Calu3 (cell line): ENCODE data around the gene CHD2. TPM values are rescaled to one million over a fixed set of nuclear protein-coding genes. Genes with fewer than 3 reads are reported as not detected.

Experiments used
- BruUV-seq: library from RNA; stranded (reverse); fragments of 400-500 nt; replicated peaks from 2 replicates; lab custom pipeline; 2021; lab: Mats Ljungman, UMichigan
- CTCF ChIA-PET: fragments of 300-600 bp; sonication (Branson Sonifier 250); formaldehyde crosslinking; loops from one replicate; lab custom pipeline; 2022; ENCODE audit warnings: antibody characterized with exemption; lab: Charles Lee
- DNase-seq: peaks from one replicate; pipeline ENCODE4 v3.0.0; 2022
- H3K27ac Mint-ChIP-seq: one replicate; pipeline ENCODE4 v1.8.0; 2022; ENCODE audit warnings: mixed read lengths; ENCODE audit not compliant: unreplicated experiment
- H3K27me3 Mint-ChIP-seq: one replicate; pipeline ENCODE4 v1.8.0; 2022; ENCODE audit warnings: mixed read lengths; ENCODE audit not compliant: unreplicated experiment
- H3K36me3 Mint-ChIP-seq: one replicate; pipeline ENCODE4 v1.8.0; 2022; ENCODE audit warnings: mild to moderate bottlenecking, moderate library complexity, mixed read lengths; ENCODE audit not compliant: insufficient read depth, unreplicated experiment
- H3K4me1 Mint-ChIP-seq: one replicate; pipeline ENCODE4 v1.8.0; 2022; ENCODE audit warnings: mild to moderate bottlenecking, low read depth, mixed read lengths; ENCODE audit not compliant: unreplicated experiment
- H3K4me3 Mint-ChIP-seq: one replicate; pipeline ENCODE4 v1.8.0; 2022; ENCODE audit warnings: mild to moderate bottlenecking, low read depth, moderate library complexity, mixed read lengths; ENCODE audit not compliant: unreplicated experiment
- H3K9me3 Mint-ChIP-seq: one replicate; pipeline ENCODE4 v1.8.0; 2022; ENCODE audit warnings: low read depth, mixed read lengths; ENCODE audit not compliant: unreplicated experiment
- intact Hi-C: fragments of 100-400 bp; cut with micrococcal nuclease; formaldehyde crosslinking; loops from one replicate; pipeline ENCODE4 v1.10.0; 2022; ENCODE audit not compliant: unreplicated experiment
- total RNA-seq: library from RNA; stranded (reverse); gene quantifications from 2 replicates; pipeline ENCODE4 v1.2.3, GENCODE V29; 2022
- TF ChIP-seq, protein P1 (sequence below): fragments of 200-600 bp; IDR thresholded peaks from one replicate; pipeline ENCODE4 v1.8.0; 2022; ENCODE audit warnings: antibody characterized with exemption; ENCODE audit not compliant: unreplicated experiment

Gene CHD2
- total RNA-seq, 1 experiment from 2014 or later = 140 TPM

- H3K36me3 Mint-ChIP-seq = peaks cover 16% of the 10 kb centered on the region
- peaks cover 21% of the 10 kb centered on the region for H3K4me1 Mint-ChIP-seq
- H3K27ac Mint-ChIP-seq = no peak overlapping the region
- CTCF ChIA-PET = interaction anchor here (0.6 kb wide), 1 partner anchor 21 kb away, joined by 3 read pairs; no protein-coding TSS in a partner anchor
- no peak overlapping the region for H3K4me3 Mint-ChIP-seq
- peaks cover 89% of the 10 kb centered on the region for H3K27me3 Mint-ChIP-seq
- no peak for DNase-seq
- BruUV-seq = no TSS peak
- no peaks in the 10 kb centered on the region for H3K9me3 Mint-ChIP-seq
- intact Hi-C loops = no loop called here
- TF ChIP-seq, protein P1, sequence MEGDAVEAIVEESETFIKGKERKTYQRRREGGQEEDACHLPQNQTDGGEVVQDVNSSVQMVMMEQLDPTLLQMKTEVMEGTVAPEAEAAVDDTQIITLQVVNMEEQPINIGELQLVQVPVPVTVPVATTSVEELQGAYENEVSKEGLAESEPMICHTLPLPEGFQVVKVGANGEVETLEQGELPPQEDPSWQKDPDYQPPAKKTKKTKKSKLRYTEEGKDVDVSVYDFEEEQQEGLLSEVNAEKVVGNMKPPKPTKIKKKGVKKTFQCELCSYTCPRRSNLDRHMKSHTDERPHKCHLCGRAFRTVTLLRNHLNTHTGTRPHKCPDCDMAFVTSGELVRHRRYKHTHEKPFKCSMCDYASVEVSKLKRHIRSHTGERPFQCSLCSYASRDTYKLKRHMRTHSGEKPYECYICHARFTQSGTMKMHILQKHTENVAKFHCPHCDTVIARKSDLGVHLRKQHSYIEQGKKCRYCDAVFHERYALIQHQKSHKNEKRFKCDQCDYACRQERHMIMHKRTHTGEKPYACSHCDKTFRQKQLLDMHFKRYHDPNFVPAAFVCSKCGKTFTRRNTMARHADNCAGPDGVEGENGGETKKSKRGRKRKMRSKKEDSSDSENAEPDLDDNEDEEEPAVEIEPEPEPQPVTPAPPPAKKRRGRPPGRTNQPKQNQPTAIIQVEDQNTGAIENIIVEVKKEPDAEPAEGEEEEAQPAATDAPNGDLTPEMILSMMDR = no peak
These were observed 170.6 kb downstream of the CHD2 start for GRCh38 chr15:93070551-93071296.

- H3K4me3 Mint-ChIP-seq = peak overlapping the region; percentile 72
- intact Hi-C loops = no loop called here
- TF ChIP-seq, protein P1 = no peak
- no peak overlapping the region for H3K27ac Mint-ChIP-seq
- CTCF ChIA-PET = interaction anchor here (1.2 kb wide), 1 partner anchor 274 kb away, joined by 3 read pairs; no protein-coding TSS in a partner anchor
- H3K9me3 Mint-ChIP-seq = no peaks in the 10 kb centered on the region
- peaks cover 21% of the 10 kb centered on the region for H3K4me1 Mint-ChIP-seq
- peaks cover 16% of the 10 kb centered on the region for H3K36me3 Mint-ChIP-seq
- H3K27me3 Mint-ChIP-seq = peaks cover 97% of the 10 kb centered on the region
- DNase-seq = no peak
- no TSS peak for BruUV-seq
These were observed 171.4 kb downstream of the CHD2 start for GRCh38 chr15:93071469-93071936.

GRCh38 chr15:93072011-93072410 lies 171.9 kb downstream of the CHD2 start:
- H3K36me3 Mint-ChIP-seq = peaks cover 16% of the 10 kb centered on the region
- intact Hi-C loops = no loop called here
- no TSS peak for BruUV-seq
- H3K27me3 Mint-ChIP-seq = peaks cover 98% of the 10 kb centered on the region
- no peaks in the 10 kb centered on the region for H3K9me3 Mint-ChIP-seq
- H3K4me1 Mint-ChIP-seq = peaks cover 21% of the 10 kb centered on the region
- no peak for DNase-seq
- H3K4me3 Mint-ChIP-seq = peak overlapping the region; percentile 72
- TF ChIP-seq, protein P1 = no peak
- CTCF ChIA-PET = interaction anchor here (1.2 to 1.4 kb wide), 2 partner anchors 275 to 1048 kb away, joined by 3 to 5 read pairs; no protein-coding TSS in a partner anchor
- no peak overlapping the region for H3K27ac Mint-ChIP-seq

- BruUV-seq = no TSS peak
- H3K4me3 Mint-ChIP-seq = peak overlapping the region; percentile 72
- H3K4me1 Mint-ChIP-seq = peaks cover 21% of the 10 kb centered on the region
- CTCF ChIA-PET = interaction anchor here (1.2 to 1.4 kb wide), 2 partner anchors 276 to 1047 kb away, joined by 3 to 5 read pairs; no protein-coding TSS in a partner anchor
- H3K36me3 Mint-ChIP-seq = peaks cover 16% of the 10 kb centered on the region
- TF ChIP-seq, protein P1 = no peak
- intact Hi-C loops = no loop called here
- H3K27ac Mint-ChIP-seq = no peak overlapping the region
- H3K9me3 Mint-ChIP-seq = no peaks in the 10 kb centered on the region
- peak; percentile 80 for DNase-seq
- H3K27me3 Mint-ChIP-seq = peaks cover 98% of the 10 kb centered on the region
These were observed 172.6 kb downstream of the CHD2 start for GRCh38 chr15:93072411-93073394.
